Measurements from ENCODE around the gene INSYN1.
"Not testable (repeated sequence)": the region's sequence is repeated elsewhere in the genome, so short reads cannot be mapped to it uniquely, and the experiment has no call there.

INSYN1 gene, protein sequence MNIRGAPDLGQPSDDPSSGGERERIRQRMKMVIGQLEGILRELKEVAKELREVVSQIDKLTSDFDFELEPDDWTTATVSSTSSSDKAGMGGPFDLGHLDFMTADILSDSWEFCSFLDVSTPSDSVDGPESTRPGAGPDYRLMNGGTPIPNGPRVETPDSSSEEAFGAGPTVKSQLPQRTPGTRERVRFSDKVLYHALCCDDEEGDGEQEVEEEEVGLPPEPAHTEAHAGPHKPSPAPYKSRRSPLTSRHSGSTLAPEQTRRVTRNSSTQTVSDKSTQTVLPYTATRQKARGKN

DNA sequence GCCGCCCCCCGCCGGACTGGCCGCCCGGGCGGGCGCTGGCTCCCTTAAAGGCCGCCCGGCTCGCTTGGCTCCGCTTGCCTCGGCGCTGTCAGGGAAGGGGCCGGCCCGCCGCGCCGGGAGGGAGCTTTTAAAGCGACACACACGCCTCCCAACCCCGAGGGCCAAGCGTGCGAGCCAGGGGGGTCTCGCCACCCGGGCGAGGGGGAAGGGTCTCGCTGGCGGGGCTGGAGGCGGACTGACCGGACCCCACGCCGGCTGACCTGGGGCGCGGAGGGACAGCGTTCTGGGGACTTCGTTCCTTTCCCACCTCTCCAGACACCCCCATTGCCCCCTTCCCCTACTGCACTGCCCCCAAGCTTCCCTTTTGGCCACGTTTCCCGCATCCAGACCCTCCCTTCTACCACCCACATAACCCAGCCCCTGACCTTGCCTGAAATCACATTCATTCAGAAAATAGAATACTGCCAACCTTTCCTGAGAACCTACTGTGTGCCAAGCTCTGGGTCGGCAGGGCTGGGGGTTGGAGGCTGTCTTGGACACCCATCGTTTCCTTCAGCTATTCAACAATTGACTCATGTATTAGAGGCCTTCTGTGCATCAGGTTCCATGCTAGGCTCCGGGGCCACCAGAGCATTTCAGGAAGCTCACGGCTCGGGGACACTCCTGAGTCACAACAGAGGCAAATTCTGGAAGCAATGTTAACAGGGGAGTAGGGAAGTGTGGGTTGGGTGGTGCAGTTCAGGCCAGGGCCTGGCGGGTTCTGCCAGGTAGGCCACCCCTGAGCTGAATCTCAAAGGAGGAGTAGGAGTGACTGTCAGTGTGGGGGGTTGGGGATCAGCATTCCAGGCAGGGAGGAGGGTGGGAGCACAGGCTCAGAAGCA, at the start of gene INSYN1:
Gene INSYN1, minus strand, starts transcription at position 102 of the 881 bp plus-strand sequence. CDS start 2,221 bp downstream, outside the sequence.
- peak; percentile 16 to 28 (median 23) for DNase-seq

DNA sequence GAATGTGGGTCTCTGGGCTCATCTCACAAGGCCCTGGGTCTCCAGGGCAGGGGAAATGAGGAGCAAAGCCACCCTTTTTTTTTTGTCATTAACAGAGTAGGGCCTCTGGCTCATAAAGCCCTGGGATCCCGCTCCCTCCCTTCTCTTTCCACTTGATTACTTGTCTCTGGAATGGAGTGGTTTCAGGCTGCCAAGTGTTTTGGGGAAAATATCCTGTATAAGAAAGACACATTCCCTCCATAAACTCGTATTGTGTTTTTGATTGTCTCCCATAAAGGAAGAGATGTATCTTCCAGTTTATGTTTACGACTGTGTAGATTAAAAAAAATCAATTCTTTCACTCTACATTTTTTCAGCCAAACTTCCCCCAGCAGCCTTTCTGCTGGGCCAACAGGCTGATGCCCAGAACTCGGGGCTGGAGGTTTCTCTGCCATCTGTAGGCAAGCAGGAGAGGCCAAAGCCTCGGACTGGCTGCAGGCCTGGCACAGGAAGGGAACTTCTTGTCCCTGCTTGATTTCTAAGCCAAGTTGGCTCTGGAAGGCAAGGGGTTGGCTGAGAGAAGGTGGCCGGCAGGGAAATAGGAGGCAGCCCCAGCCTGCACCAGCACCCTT, 49.4 kb upstream of the INSYN1 start:
- DNase-seq = no peak

DNA sequence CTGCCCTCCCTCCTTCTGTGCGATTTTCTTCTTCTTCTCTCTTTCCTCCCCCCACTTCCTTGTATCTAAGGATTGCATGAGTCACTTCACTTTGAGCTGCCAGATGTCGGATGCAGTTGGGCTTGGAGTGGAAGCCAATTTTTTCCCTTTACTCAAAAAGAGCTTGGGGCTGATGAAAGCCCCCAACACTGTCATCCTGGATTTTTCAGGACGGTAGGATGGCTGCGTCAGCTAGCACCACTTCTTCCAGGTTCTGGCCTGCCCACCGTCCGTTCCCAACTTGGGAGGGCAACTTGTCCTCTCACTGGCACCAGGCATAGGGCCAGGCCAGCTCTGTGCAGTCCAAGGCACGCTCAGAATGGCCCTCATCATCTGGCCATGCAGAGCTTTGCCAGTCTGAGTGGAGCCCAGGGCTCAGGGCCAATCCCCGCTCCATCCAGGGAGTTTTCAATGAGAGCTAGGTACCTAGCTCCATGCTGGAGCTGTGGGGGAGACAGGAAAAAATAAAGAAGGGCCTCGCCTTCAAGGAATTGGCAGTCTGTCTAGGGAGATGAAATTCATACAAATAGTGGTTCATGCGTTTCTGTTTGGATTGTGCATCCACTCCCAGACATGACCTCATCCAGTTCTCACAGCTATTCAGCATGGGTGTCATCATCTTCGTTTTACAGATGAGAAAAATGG, 47.7 kb upstream of the INSYN1 start:
- peak; percentile 9 to 27 (median 17) for DNase-seq

DNA sequence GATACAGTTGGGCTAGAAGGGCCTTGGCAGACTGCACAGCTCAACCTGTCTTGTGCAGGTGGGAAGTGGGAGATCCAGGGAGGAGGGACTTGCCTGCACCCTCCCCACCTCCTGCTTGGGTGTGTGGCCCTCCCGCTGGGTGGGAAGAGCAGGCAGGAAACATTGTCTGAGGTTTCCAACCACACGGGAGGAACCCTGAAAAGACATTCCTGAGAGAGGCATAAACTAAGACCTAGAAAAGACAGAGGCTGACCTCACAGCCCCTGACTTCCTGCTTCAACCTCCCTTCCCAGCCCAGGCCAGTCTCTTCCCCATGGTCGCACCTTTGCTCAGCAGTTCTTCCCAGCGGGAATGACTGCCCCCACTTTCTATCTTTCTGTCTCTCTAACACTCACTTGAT, 46.3 kb upstream of the INSYN1 start:
- DNase-seq = no peak

DNA sequence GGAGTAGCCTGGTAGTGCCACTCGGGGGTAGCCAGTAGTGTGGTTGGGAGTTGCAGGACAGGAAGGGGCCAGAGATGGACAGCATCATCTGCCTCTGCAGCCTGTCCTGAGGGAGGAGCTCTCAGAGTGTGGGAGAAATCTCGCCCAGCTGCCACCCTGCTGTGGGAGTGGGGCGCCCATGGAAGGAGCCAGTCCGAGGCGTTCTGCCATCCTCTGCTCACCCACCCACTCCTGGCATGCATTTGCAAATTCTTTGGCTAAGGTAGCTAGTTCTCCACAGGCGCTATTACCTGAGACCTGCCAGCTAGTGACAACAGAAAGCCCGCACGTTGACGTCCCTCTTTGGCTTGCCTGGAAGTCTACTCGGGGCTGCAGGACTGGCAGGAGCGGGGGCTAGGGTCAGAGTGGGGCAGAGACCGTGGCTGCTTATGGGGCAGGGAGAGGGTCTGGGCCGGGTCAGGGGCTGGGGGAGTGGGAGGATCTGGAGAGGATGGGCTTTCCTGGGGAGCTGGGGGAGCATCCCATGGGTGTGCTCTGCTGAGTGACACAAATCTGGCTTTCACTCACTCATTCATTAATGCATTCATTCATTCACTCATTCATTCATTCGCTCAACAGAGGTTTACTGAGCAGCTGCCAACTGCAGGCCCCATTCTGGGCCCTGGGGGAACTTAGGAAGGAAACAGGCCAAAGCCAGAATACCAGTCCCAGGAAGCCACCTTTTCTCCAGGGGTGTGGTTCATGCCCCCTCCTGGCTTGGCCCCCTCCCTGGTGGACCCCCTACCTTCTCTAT, 44.4 kb upstream of the INSYN1 start:
- DNase-seq = no peak

DNA sequence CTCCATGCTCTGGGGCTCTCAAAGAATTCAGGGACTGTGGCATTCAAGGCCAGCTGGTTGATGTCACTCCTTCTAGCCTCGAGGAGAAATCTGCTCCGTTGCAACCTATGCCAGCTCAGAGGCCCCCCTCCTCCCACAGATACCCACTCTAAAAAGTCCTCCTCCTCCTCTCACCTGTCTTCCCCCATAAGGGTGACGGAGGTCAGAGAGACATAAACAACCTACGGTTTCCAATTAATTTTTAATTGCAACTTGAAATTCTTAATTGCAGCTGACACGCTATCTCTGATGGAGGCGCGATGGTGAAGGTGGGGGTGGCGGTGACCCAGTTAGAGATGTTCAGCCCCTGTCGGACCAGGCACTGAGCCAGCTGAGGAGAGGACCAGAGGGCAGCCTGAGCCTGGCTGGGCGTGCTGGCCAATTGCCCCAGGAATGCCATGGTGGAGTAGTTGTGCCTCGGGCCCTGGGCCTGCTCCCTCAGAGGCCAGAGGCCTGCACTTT, 43.2 kb upstream of the INSYN1 start:
- DNase-seq = no peak

DNA sequence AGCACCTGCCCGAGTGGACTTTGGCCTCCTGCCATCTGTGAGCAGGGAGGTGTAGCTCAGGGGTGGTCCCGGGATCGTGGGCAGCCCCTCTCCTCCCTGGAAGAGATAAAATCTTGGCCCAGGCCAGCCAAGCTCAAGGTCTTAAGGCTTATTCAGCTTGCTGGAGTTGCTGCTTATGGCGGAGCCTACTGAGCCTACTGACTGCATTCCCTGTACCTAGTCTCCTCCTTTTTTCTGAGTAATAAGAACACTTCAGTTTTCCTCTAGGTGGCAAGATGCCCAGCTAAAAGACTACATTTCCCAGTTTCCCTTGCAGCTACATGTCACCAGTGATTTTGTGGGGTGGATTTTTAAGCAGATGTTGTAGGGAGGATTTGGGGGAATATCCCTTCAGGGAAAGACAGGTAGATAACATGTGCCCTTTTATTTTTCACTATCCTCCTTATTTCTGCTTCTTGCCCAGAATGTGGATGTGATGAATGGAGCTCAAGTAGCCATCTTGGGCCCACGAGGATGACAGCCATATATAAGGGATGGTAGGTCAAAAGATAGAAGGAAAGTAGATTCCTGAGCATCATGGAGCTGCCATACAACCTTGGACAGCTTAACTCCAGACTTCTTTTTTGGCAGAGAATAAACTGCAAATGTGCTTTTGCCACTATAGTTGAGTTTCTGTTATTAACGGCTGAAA, 41.4 kb upstream of the INSYN1 start:
- no peak for DNase-seq

DNA sequence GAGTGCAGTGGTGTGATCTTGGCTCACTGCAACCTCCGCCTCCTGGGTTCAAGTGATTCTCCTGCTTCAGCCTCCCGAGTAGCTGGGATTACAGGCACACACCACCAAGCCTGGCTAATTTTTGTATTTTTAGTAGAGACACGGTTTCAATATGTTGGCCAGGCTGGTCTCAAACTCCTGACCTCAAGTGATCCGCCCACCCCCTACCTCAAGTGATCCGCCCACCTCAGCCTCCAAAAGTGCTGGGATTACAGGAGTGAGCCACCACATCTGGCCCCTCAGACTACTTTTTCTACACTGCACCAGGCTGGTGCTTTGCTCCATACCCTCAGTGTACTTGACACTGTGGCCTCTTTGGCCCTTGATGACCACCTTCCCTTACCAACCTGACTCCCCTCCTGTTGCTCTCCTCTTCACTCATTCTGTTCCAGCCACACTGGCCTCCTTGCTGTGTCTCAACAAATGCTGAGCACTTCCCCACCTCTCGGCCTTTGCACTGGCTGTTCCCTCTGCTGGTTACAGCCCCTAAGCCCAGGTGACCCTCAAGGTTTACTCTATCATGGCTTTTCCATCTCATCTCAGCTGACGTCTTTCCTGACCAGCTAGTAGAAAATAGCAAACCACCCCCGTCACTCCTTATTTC, 39.9 kb upstream of the INSYN1 start:
- not testable (repeated sequence) for DNase-seq

DNA sequence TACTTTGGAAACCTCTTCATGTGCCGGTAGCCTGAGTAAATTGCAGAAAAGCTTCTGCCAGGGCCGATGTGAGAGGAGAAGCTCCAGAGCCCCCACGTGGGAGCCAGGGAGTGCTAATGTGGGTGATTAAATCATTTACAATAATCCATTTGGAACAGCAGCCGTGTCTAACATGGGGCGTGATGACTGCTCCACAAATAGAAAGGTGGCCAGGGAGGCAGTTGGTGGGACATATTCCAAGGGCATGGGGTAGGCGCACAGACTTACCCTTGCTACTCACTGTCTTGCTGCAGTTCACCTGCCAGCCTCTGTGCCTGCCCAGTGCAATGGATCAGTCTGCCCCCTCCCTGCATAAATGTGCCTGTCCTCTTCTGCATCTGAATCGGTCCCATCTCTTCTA, 39.3 kb upstream of the INSYN1 start:
- no peak for DNase-seq

DNA sequence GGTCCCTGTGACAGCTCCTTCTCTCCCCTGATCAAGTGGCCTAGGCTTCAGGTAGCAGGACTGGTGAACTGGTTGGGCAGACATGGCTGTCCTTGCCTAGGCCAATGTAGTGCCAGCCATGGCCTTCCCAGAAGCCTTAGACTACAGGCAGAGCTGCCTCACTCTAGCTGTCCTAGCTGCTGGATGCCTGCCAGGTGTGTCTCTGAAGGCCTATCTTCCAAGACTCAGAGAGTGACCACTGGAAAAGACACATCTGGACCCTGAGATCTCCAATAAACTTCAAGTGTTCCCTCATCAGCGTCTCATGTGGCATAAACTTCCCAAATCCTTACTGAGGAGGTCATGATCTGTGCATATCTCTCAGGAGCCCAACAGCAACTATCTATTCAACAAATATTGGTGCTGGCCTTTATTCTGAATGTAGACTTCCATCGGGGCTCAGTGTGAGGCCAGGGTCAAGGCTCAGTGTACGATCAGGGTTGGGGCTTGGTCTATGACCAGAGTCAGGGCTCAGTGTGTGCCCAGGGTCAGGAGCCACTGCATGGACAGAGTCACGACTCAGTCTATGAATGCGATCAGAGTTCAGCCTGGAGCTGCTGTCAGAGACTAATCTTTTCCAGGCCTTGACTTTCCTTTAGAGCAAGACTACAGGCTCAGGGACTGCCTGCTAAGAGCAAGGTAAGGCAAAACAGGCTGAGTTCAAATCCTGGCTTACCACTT, 36.5 kb upstream of the INSYN1 start:
- DNase-seq = no peak

DNA sequence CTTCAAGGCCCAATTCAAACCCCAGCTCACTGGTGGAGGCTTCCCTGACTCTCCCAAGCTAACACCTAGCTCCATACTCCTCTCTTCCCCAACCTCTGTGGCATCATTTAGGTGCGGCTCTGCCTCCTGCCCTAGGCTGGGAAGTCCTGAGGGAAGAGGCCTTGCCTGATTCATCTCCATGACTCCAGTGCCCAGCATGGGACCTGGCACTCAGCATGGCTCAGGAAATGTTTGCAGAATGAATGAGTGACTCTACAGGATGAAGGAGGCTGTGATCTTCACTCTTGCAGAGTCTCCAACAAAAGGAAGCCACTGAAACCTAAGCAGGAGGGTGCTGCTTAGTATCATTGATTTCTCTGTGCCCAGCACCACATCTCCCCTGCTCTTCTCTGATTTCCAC, 34.5 kb upstream of the INSYN1 start:
- DNase-seq = no peak

DNA sequence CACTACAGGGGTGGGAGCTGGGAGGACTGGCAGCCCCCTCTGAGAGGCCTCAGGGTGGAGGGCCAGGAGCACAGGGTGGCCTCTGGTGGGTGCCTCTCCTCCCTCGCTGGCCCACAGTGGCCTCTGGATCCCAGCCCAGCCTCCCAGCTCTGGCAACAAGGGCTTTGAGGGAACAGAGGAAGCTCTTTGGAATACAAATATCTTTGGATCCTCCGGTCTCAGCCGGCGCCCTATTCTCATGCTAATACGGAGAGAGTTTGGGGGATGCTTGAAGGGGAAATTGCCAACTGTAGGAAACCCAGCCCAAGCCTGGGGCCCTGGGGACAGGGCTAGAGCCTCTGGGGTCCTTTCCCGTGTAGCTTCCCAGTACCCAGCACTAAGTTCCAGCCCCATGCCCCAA, 33.4 kb upstream of the INSYN1 start:
- no peak for DNase-seq

DNA sequence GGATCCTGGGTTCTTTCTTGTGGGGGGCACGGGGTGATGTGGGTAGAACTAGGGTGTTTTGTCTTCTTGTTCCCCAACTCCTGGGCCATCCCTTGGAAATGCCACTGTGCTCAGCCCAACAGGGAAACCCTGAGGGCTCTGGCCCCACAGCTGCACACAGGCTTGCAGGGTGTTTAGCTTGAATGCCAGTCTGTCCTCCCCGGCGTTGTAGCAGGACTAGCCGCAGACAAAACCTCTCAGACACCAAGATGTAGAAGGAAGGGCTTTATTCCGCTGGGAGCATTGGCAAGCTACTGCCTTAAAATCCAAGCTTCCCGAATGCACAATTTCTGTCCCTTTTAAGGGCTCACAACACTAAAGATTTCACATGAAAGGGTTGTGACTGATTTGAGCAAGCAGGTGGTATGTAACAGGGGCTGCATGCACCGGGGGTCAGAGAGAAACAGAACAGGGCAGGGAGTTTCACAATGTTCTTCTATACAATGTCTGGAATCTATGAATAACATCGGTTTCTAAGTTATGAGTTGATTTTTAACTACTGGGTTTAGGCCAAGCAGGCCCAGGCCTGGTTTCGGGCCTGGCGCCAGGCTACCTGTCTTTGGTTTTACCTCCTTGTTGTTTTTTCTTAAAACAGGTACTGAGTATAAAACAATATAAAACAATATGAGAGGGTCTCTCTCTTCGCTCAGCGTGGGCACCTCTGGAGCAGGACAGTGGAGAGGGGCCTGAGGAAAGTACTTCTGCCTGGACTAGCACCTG, 32.3 kb upstream of the INSYN1 start:
- DNase-seq = not testable (repeated sequence)

DNA sequence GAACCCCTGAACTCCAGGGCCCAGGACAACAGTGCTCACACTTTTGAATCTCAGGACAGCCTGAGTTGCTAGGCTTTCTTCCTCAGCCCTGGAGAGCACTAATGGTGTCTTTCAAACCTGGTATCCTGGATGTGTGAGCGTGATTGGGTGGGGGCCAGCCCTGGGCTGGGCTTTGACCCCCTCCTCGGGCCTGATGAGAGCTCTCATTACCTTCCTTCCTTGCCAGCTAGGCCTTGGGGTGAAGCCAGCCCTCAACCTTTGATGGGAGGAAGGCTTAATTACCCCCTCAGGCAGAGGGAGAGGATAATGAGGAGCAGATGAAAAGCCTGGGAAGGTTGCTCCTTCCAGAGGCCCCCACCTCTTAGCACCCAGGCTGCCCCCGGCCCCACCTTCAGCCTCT, 31.1 kb upstream of the INSYN1 start:
- no peak for DNase-seq

DNA sequence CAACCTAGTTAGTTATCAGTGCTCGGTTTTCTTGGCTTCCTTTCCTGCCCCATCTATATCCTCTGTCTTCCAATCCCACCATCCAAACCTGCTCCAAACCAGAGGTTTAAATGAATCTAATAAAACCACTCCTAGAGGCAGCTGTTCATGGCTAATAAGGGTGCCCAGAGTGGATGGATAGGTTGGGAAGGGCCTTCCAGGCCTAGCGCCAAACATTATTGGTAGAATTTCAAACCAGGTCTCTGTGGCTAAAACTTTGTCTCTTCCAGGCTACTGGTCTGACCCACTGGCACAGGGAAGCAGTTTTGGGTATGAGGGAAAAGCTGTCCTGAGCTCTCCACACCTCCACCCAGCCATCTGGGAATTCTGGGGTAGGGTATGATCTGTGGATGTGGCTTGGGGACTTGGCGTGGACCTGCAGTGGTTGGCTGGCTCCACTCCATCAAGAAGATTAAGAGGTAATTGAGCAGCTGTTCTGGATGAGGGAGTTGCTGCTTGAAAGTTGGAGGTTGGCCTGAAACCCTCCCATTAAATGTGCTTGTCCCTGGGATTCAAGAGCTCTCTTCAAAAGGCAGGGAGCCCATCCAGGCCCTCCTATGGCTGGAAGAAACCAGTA, 29.3 kb upstream of the INSYN1 start:
- no peak for DNase-seq

DNA sequence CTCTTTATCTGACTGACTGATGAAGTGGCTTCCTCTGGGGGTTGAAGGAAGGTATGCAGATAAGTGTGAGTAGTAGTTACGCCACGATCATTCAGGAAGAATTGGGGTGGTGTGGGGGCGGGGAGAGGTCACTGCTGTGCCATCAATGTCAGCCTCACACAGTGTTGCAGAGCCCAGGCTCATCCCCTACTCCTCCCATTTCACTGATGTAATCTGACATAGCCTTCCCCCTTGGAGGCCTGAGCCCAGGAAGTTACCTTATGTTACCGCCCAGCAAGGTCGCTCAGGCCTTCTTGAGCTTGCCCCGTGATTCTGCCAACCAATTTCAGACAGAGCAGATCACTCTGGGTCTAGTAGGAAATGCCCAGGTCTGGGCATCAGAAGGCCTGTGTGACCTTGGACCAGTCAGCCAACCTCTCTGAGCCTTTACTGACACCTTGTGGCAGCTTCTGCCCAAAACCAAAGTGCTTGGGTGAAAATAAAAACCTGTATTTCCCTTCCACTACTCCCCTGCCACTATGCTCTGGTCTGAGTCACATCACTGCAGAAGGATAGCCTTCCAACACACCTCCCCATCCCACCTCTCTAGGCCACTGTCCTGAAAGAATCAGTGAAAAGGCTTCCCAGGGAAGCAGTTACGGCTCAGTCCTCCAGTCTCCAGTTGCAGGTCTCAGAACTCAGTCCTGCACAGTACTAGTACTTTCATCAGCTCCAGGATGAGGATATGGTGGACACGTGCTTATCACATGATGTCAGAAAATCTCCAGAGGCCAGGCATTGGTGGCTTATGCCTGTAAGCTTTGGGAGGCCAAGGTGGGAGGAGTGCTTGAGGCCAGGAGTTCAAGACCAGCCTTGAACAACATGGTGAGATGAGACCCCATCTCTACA, 28.1 kb upstream of the INSYN1 start:
- DNase-seq = peak; percentile 39 to 55 (median 46)

DNA sequence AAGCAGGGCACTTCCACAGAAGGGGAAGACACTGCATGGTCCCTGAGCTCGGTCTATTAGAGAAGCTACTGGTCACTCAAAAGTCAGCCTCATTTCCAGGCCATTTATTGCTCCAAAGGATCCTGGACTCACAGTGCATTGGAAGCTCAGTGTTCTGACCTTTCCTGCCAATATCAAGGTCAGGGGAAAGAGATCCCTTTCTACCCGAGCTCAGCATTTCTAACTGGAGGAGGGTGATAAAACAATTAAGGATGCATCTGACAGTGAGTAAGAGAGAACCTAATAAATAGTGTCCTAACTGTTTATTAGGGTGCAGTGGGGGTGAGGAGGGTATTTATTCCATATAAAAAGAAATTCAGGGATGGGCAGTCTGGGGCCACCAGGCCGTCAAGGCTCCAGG, 26.8 kb upstream of the INSYN1 start:
- DNase-seq = no peak

DNA sequence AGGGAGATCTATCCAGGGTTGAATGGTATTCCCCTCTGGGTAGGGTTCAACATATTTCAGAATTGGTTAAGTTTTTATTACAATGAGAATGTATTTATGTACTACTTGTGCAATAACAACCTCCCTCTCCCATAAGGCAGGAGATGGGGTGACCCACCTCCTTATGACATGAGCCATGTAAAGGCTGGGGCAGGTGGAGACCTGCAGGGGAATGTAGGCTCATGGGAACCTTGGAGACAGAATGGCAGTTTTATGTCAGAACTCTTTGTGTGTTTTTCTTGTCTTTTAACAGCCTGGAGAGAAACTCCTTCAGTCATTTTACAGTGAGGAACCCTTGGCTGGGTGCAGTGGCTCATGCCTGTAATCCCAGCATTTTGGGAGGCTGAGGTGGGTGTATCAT, 24.6 kb upstream of the INSYN1 start:
- no peak for DNase-seq
